Activated T-cell treated with anti-CD3 and anti-CD28 coated beads for 4 hours (primary cell): ENCODE data around the gene CACNA1B.

ENCODE experiments used
- DNase-seq: peaks from one replicate; pipeline ENCODE4 v3.0.0-alpha.2; 2020

The CACNA1B gene

DNA sequence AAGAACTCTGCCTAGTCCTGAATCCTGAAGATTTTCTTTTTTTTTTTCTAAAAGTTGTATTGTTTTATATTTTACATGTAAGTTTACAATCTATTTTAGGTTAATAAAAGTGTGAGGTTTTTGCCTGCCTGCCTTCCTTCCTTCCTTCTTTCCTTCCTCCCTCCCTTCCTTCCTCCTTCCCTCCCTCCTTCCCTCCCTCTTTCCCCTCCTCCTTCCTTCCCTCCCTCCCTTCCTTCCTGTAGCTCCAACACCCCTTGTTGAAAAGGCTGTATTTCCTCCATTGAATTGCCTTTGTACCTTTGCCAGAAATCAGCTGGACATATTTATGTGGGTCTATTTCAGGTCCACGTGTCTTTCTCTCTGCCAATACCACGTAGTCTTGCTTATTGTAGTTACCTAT, 46.6 kb downstream of the CACNA1B start:
- no peak for DNase-seq

DNA sequence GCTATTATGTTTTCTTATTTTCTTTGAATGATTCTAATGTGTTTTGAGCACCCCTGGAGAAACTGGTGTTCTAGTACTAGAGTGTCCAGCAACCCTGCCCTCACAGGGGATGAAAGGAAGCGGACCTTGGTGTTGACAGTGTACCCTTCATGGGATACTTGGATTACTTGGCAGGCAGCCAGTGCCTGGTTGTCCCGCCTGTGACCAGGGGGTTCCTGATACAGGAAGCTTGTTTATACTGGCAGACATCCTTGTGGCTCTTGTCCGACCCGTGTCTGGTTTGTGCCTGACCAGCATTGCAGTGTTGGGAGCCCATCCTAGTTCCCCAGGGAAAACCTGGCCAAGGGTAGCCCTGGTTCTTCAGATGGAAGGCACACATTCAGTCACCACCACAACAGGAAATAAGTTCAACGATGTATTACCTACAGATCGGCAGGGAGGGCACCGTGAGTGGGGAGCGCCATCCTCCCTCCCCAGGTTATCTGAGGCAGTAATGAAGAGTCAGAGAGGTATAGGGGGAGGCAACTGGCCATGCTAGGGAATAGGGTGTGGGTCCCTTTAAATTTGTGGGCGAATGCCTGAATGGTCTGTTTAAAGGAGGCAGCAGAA, 47.3 kb downstream of the CACNA1B start:
- no peak for DNase-seq

DNA sequence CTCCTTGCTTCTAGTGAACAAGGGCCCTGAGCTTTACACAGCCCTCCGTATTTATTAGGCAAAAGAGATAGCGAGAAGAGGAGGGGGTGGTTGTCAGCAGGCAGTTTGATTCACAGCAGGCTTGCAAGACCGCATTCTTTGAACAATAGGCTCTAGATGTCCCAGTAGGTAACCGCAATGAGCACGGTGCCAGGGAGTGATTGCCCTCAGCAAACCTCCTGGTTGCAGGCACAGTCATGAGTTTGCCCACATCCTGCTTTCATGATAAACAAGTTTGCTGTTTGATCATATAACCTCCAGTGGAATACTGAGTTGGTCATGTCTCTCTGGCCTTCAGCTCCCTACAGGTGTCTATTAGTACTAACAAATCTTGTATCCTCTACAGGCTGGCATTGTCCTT, 66.1 kb downstream of the CACNA1B start:
- DNase-seq = no peak

DNA sequence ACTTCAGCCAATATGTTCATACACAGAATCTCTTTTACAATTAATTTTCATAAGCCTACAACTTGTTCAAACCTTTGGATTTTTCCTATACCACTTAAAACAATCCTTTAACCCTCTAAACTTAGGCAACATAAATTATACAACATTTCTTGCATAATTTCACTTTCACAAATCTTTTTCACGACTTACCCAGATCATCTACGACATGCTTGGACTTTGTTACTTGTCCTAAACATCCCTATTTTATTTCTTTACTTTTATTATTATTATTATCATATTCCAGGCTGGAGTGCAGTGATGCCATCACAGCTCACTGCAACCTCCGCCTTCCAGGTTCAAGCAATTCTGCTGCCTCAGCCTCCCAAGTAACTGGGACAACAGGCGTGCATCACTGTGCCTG, 68.0 kb downstream of the CACNA1B start:
- DNase-seq = no peak

DNA sequence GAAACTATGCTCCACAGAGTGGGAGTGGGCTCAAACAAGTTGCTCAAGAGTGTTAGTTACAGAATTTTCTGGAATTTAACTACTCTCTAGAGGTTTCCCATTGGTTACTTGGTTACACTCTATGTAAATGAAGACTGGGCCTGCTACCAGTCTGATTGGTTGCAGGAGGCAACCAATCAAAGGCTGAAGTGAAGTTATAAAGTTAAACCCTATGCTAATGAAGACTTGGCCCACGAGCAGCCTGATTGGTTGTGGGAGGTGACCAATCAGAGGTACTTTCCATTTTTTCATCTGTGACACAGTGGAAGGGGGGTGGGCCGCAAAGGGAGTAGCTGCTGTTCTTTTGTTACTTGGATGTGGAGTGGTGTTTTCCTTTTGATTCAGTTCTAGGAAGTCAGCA, 69.4 kb downstream of the CACNA1B start:
- DNase-seq = no peak

DNA sequence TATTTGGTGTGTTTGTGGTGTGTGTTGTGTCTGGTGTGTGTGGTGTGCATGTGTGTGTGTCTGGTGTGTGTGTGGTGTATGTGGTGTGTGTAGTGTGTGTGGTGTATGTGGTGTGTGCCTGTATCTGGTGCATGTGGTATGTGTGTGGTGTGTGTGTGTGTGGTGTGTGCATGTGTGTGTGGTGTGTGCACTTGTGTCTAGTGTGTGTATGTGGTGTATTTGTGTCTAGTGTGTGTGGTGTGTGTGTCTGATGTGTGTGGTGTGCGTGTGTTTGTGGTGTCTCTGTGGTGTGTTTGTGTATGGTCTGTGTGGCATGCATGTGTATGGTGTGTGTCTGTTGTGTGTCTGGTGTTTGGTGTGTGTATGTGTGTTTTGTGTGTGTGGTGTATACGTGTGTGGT, 71.1 kb downstream of the CACNA1B start:
- DNase-seq = no peak

DNA sequence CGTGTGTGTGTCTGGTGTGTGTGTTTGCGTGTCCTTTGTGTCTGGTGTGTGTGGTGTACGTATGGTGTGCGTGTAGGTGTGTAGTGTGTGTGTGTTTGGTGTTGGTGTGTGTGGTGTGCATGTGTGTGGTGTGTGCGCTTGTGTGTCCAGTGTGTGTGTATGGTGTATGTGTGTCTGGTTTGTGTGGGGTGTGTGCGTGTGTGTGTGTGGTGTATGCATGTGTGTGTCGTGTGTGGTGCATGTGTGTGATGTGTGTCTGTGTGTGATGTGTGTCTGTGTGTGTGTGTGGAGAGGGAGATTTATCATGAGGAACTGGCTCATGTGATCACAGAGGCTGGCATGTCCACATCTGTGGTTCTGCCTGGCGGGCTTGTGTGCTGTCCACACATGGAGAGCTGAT, 71.7 kb downstream of the CACNA1B start:
- DNase-seq = no peak

DNA sequence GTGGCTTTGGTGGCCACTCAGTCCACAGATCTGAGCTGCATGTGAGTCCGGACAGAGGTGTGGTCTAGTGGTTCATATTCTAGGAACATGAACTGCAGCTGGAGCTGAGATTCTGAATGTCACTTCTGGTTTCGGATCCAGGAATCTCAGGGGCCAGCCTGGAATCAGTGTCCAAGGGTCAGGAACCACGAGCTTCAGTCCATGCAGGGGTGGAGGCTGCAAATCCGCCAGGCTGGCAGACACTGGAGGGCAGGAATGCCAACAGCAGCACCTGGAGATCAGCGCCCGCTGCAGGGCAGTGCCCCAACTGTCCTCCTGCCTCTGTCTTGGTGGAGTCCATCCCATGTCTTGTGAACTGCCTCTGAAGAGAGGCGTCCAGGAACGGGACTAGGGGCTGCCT, 73.5 kb downstream of the CACNA1B start:
- no peak for DNase-seq

DNA sequence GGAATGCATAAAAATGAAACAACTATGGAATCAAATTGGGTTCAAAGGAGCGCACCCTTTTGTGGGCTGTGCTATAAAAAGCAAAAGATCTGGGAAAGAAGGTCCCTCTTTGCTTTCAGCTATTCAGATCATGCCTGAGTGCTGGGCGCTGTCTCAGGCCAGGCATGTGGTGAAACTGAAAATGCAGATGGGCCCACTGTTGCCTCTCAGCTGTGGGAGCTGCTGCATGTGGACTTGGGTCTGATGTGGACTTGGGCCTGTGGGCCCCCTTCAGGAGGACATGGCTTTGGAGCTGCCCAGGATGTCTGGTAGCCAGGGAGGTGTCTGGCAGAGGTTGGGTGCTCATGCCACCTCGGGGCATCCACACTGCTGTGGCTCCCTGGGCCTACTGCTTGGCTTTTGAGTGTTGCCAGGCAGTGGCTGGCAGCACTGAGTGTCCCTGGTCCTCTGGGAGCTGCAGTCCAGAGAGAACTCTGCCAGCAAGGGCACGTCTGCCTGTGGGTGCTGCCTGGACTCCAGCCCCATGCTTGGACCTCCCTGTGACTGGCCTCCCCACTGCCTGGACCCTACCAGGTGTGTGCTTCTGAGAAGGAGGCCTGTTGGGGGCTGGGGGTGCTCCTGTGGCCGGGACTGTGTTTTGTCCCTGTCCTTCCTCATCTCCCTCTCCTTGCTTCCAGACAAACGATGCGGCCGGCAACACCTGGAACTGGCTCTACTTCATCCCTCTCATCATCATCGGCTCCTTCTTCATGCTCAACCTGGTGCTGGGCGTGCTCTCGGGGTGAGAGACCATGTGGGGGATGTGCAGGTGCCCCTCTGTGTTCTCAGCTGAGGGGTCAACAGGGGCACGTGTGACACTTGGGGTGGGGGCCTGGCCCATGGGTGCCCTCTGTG, 74.3 kb downstream of the CACNA1B start:
- no peak for DNase-seq

DNA sequence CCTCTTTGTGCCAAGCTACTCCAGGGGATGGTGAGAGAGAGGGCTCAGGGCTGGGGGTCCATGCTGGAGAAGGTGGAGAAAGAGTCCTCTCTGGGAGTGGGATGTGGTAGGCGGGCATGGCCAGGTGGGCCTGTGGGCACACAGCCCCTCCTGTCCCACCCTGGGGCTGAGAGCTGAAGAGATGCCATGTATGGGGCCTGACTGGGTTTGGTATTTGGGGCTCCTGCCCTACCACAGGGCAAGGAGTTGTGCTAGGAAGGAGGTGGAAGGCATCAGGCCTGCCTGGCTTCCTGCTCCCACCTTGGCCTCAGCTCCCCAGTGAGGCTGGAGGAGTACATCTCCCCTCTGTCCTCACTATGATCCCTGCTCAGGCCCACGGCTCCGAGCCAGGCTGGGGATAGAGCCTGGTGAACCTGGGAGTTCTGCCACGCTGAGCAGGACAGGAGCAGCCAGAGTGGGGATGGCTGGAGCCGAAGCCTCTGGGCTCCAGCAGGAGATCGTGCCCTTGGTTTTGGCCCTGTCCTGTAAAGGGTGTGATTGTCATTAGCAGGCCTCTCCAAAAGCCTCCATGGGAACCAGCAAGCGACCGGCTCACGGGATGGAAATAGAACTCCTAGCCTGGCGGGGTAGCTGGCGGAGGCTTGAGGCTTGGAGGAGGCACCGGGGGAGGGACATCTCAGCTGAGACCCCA, 75.5 kb downstream of the CACNA1B start:
- no peak for DNase-seq

DNA sequence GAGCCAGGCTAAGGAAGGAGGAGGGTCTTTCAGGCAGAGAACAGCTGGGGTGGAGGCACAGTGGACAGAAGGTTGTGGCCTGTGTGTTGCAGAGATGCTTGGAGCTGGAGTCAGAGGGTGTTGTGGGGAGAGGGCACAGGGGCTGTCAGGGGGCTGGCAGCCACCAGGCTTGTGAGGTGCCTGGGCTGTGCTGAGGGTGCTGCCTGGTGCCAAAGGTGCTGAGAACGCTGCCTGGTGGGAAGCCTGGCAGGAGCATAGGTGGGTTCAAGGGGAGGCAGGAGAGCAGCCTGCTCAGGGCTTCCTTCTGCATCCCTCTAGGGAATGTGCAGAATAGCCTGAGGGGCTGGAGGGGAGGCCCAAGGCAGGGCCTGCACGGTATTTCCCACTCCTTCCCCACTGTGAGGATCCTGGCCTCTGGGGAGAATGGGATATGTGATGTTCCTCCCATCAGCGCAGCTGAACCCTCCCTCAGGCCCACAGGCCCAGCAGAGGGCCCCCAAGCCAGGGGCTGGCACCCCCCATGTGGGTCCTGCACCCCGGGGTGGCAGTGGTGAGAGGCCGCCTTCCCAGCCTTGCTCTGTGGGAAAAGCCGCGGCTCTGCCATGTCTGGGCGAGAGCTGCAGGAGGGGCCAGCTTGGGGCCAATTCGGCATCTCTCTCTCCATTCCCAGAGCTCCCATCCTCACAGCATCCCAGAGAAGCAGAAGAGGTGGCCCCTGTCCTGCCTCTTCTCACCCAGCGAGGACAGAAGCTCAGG, 76.3 kb downstream of the CACNA1B start:
- no peak for DNase-seq

DNA sequence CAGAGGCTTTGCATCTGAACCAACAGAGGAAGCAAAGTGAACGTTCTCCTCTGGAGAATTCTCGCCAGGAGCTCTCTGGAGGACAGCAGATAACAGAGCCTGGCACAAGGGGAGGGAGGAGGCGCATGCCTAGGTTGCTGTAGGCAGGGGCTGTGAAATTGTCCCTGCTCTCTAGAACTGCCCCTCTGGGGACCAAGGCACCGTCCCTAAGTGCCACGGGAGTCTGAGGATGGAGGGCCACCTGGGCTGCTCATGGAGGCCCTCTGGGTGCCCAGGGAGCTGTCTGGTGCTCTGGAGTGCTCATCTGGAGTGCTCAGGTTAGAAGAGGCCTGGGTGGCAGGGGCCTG, 77.6 kb downstream of the CACNA1B start:
- no peak for DNase-seq

DNA sequence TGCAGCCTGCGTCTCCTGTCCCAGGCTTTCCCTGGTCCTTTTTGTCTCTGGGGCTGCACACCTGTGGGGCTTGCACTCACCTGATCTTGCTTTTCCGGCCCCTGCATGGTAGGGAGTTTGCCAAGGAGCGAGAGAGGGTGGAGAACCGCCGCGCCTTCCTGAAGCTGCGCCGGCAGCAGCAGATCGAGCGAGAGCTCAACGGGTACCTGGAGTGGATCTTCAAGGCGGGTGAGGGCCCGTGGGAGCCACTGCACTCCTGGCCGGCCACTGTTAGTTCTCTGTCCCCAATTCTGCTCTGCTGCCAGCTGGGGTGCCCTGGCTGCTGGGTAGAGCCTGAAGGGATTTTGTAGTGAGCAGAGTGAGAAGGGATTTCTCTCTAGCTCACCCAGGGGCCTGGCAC, 78.0 kb downstream of the CACNA1B start:
- no peak for DNase-seq

DNA sequence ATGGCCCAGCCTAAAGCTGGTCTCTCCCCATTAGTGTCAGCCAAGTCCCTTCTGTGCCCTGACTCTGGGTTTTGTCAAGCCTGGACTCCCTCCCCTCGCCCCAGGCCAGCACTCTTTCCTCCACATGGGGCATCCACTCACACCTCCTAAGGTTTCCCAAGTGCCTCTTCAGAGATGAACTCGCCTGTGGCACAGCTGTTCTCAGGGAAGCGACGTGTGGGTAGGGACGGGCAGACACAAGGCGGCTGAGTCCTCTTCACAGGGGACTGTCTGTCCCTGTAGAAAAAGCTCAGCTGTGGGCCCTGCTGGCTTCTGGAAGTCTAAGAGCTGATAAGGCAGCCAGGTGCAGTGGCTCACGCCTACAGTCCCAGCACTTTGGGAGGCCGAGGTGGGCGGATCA, 78.5 kb downstream of the CACNA1B start:
- DNase-seq = no peak

DNA sequence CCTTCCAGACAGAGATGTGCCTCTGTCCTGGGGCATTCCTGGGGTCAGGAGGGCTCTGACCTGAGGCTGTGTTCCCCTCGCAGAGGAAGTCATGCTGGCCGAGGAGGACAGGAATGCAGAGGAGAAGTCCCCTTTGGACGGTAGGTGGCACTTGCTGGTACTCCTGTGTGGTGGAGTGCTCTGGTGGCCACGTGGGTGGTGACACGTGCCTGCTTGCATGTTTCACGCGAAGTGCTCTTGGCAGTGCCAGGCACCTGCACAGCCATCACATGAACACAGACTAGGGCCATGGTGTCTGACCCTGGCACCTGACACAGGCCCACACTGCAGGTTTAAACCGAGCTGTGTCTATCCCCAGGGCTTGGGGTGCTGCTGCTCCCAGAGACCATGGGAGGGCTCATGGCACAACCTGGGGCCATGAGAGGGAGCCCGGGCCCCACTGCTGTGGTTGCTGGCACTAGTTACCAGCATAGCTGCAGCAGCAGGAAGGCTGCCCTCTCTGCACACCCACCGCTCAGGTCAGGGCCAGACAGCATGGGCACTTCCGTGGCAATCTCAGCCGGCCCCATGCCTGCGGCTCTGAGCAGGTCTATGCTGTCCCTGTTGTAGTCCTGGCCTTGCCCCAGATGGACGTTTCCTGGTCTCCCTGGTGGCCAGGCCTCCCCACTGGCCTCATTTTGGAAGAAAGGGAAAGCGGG, 79.3 kb downstream of the CACNA1B start:
- no peak for DNase-seq

DNA sequence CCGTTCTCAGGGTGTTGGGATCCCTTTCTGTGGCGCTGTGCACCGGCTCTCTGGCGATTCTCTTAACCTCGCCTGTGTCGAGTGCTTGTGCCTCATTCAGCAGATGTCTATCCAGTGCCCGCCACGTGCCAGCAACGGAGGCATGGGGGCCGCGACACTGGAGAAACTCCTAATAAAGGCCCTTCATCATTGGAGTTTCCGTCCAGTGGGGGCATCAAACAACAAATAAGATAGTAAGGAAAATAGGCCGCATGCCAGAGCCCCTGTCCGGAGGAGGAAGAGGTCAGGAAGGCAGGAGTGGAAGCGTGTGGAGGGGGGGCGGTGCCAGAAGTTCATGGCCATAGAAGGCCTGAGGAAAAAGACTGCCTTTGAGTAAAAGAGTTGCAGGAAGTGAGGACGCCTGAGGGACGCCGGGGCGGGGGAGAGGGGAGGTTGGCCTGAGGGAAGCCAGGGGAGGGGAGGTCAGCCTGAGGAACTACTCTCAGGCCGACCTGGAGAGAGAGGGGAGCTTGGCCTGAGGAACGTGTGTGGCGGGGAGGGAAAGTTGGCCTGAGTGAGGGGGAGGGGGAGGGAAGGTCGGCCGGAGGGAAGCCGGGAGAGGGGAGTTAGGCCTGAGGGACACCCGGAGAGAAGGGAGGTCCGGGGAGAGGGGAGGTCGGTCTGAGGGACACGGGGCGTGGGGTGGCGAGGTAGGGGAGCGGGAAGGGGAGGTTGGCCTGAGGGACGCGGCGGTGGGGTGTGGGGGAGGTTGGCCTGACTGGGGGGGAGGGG, 82.2 kb downstream of the CACNA1B start:
- no peak for DNase-seq

DNA sequence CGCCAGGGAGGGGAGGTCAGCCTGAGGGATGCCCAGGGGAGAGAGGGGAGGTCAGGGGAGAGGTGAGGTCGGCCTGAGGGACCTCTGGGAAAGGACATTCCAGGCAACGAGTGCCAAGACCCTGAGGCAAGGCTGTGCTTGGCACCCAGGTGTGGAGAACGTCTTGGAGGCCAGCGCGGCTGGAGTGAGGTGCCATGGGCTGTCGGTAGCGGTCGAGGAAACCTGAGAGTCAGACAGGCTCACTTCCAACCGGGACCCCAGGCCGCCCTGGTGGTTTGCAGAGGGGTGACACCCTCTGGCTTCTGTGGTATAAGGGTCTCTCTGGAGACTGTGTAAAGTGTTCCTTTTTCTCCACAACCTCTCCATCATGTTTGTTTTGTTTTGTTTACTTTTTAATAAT, 82.9 kb downstream of the CACNA1B start:
- no peak for DNase-seq

DNA sequence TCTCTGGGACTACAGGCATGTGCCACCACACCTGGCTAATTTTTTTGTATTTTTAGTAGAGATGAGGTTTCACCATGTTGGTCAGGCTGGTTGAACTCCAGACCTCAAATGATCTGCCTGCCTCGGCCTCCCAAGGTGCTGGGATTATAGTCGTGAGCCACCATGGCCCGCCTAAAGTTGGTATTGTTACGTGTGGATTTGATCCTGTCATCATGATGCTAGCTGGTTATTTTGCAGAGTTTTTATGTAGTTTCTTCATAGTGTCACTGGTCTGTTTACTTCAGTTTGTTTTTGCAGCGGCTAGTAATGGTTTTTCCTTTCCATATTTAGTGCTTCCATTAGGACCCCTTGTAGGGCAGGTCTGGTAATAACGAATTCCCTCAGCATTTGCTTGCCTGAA, 85.9 kb downstream of the CACNA1B start:
- DNase-seq = no peak

DNA sequence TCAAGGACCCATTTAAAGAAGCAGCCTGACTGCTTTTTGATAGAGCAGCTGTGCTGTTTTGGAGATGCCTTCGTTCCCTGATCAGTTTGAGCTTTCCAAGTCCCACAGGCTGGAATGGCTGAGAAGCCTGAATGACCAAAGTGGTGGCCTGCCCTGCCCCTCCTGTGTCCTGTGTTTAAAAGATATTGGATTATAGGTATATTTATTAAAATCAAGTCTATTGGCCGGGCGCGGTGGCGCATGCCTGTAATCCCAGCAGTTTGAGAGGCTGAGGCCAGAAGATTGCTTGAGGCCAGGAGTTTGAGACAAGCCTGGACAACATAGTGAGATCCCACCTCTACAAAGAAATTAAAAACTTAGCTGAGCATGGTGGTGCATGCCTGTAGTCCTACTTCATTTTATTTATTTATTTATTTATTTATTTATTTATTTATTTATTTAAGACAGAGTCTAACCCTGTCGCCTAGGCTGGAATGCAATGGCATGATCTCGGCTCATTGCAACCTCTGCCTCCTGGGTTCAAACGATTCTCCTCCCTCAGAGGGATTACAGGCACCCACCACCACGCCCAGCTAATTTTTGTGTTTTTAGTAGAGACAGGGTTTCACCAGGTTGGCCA, 87.7 kb downstream of the CACNA1B start:
- DNase-seq = no peak

DNA sequence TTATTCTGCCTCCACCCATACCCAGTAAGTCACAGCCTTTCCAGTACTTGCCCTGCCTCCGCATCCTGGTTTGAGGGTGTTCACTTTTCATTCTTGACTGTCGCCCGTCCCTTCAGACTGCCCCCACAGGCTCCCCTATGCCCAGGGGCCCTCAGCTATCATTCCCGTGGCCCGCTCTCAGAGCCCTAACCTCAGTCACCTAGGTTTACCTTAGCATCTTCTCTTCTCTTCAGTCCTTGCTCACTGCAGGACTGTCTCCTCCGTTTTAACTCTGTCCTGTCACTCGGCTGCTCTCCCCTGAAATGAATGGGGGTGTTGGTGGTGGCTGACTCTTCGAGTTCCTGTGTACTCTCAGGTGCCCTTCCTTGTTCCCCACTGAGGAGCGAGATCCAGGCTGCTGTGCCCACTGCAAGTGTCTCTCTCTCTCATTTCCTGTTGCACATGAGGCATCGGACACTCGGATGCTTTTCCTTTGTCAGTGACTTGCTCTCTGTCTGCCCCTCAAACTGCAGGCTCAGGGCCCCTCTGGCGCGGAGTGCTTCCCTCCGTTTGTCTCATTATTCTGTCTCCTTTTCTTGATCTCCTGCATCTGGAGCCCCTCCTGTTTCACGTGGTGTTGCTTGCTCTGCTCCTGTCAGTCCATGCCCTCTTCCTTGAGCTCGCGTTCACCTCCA, 89.8 kb downstream of the CACNA1B start:
- DNase-seq = no peak

DNA sequence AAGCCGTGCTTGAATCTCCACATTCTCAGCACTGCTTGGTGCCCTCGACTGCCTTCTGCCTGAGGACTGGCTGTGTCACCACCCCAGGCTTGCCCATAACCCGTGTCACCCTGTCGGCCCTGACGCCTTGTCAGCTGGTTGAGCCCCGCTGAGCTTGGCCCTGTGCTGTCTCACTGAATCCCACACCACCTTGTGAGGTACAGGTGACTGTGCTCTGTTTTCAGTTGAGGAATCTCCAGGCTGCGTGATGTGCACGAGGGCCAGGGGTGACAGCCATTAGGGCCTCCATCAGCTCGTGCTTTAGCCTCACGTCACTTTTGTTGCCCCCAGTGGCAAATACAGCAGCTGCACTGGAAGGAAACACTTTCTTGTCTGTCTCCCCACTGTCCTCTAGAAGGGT, 90.7 kb downstream of the CACNA1B start:
- no peak for DNase-seq
